ENCODE data around the gene FGFR3. TPM values are rescaled to one million over a fixed set of nuclear protein-coding genes. Genes with fewer than 3 reads are reported as not detected.

Gene FGFR3
- total and polyA plus RNA-seq, 9 of the 15 experiments (the other 6 are each of a cell fraction or from before 2014, with no cell fraction given): 1.2 to 60.4 (median 12.7) TPM

GRCh38 chr4:1852904-1853623 is 60.0 kb downstream of the FGFR3 start (continued):
- TF ChIP-seq RAD51 (IDR thresholded peaks at IDR 0.05; ENCODE audit: borderline replicate concordance, low read depth) (no peak), CTCF (IDR thresholded peaks at IDR 0.05 in 2 of 3, conservative IDR thresholded peaks at IDR 0.05 in 1 of 3; ENCODE audit: insufficient read depth in 2 of 3, low read depth in 1 of 3, low read length in 3 of 3) (no peak), E2F3 (CRISPR knock-in tag; IDR thresholded peaks at IDR 0.05) (no peak), MITF (IDR thresholded peaks at IDR 0.05) (no peak), RCOR1 (IDR thresholded peaks at IDR 0.05; ENCODE audit: borderline replicate concordance in 1 of 2, low read depth in 2 of 2, low read length in 2 of 2) (0 out of 4 replicates have a peak, but pooled peaks of 1 of the 2 experiments have one; percentile 20), CHD7 (IDR thresholded peaks at IDR 0.05; ENCODE audit: low read depth, low read length) (no peak), BRD9 (IDR thresholded peaks at IDR 0.05; ENCODE audit: low read depth, partially characterized antibody) (no peak), ATF2 (CRISPR knock-in tag; IDR thresholded peaks at IDR 0.05) (no peak), HNRNPL (IDR thresholded peaks at IDR 0.05; ENCODE audit: low read depth, low read length) (no peak)
